Hematopoietic multipotent progenitor cell treated with erythropoietin and hydrocortisone succinate and interleukin-3 and kit ligand, for 17 days (in vitro differentiated cells): ENCODE results near the gene FCER1G.
"Not testable (repeated sequence)": the region's sequence is repeated elsewhere in the genome, so short reads cannot be mapped to it uniquely, and the experiment has no call there.

Source experiments
- DNase-seq: peaks from one replicate; pipeline ENCODE4 v3.0.0-alpha.2; 2015; ENCODE audit warnings: low spot score

Gene FCER1G

DNA sequence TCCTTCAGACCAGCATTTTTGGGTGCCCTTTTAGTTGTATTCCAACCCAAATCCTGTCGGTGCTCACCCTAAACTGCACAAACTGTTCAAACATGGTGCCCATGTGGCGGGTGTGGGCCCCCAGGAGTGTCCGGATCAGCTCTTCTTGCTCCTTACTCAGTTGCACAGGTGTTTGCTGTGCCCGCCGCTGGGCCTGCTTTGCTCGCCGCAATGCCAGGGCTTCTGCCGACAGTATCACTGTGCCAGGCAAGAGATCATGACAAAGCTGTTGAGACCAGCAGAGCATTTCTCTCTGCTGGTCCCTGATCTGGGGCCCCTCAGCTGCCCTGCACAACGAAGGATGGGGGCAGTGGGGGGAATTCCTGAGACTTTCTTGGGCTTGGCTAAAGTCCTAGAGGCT is 18.0 kb downstream of the FCER1G start:
- no peak for DNase-seq

- no peak for DNase-seq
Measured at GRCh38 chr1:161235957-161236775, 21.1 kb downstream of the FCER1G start.

DNA sequence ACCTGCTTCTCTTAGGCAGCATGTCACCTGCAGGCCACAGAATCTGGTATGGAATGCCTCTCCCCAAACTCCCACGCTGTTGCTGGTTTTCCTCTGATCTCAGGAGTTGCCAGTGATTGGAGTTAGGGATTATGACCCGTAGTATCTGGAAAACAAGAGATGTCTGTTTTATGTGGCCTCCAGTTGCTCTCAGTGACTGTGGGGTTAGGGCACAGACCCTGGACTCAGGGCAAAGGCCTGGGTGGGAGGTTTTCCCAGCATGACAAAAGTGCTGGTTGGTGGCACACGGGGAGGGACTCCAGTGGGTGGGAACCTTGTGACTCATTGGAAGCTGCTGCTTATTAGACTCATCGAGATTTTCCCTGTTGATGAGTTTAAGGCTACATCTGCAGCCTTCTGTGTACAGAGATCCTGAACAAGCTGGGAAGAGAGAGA is 23.0 kb downstream of the FCER1G start, which contains the start of gene NR1I3:
NR1I3 (minus strand) TSS at position 165 of the 435 bp plus-strand sequence. CDS start 1,638 bp downstream, outside the sequence.
- DNase-seq = no peak

DNA sequence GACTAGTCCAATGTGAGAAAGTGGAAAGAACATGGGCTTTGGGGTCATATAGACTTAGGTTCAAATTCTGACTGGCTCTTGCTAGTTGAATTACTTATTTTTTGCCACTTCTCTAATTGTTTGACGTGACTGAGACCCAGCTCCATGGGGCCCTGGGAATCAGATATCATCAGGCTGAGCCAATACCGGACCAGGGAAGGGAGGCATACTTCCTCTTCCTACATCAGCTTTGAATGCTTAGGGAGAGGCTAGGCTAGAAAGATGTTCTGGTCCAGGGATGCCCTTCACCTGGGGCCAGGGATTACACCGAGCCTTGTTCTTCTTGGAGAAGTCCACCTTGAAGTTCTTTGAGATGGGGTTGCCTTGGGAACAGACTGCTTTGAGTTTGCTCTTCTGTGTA is 26.6 kb downstream of the FCER1G start:
- no peak for DNase-seq

GRCh38 chr1:161242313-161242712 is 27.2 kb downstream of the FCER1G start:
- DNase-seq = no peak

DNA sequence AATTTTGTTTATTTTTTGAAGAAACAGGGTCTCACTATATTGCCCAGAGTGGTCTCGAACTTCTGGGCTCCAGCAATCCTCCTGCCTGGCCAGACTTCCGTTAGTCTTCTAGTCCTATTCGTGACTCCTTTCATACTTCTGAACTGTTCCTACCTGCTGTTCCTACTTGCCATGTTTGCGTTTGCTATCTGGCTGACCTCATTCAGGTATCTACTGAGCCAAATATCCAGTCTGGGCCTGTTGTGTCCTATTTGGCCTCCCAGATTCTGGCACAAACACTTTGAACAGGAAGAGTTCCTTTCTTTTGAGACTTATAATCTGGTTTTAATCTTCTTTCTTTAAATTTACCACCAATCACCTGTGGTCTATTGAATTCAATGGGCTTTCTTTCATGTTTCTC is 29.8 kb downstream of the FCER1G start:
- no peak for DNase-seq

DNA sequence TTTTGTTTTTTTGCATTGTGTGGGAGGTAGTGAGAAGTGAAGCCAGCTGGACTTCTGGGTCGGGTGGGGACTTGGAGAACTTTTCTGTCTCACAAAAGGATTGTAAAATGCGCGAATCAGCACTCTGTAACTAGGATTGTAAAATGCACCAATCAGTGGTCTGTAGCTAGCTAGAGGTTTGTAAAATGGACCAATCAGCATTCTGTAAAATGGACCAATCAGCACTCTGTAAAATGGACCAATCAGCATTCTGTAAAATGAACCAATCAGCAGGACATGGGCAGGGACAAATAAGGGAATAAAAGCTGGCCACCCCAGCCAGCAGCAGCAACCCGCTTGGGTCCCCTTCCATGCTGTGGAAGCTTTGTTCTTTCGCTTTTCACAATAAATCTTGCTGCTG is 35.0 kb downstream of the FCER1G start:
- DNase-seq = not testable (repeated sequence)

DNA sequence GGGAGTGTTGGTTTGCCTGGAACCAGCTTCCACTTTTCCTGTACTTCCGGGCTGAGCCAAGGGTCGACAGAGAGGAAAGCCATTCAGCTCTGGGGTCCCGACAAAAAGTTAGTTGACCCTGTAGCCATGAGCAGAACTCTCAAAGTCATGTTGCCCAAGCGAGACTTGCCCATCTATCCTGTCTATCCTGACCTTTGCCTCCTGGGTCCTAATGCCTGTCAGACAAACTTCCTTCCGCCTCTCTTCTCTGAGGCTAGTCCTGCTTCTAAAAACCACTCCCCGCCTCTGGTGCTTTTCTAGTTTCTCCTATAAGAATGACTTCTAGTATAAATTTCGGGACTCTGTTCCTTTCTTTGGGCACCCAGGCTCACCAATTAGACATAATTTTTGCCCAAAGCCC is 35.7 kb downstream of the FCER1G start:
- no peak for DNase-seq

GRCh38 chr1:161251579-161251978 is 36.5 kb downstream of the FCER1G start:
- no peak for DNase-seq

DNA sequence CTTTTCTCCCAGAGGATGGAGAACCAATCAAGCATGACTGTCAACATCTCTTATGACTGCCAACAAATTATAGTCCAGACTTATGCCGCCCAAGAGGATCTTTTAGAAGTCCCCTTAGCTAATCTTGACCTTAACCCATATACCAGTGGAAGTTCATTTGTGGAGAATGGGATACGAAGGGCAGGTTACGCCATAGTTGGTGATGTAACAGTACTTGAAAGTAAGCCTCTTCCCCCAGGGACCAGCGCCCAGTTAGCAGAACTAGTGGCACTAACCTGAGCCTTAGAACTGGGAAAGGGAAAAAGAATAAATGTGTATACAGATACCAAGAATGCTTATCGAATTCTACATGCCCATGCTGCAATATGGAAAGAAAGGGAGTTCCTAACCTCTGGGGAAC is 40.2 kb downstream of the FCER1G start:
- DNase-seq = not testable (repeated sequence)

GRCh38 chr1:161255955-161256520 is 40.9 kb downstream of the FCER1G start:
- DNase-seq = not testable (repeated sequence)

DNA sequence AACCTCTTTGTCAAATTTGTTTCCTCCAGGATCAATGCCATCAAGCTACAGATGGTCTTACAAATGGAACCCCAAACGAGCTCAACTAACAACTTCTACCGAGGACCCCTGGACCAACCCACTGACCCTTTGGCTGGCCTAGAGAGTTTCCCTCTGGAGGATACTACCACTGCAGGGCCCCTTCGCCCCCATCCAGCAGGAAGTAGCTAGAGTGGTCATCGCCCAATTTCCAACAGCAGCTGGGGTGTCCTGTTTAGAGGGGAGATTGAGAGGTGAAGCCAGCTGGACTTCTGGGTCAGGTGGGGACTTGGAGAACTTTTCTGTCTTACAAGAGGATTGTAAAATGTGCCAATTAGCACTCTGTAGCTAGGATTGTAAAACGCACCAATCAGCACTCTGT is 42.0 kb downstream of the FCER1G start:
- DNase-seq = not testable (repeated sequence)

DNA sequence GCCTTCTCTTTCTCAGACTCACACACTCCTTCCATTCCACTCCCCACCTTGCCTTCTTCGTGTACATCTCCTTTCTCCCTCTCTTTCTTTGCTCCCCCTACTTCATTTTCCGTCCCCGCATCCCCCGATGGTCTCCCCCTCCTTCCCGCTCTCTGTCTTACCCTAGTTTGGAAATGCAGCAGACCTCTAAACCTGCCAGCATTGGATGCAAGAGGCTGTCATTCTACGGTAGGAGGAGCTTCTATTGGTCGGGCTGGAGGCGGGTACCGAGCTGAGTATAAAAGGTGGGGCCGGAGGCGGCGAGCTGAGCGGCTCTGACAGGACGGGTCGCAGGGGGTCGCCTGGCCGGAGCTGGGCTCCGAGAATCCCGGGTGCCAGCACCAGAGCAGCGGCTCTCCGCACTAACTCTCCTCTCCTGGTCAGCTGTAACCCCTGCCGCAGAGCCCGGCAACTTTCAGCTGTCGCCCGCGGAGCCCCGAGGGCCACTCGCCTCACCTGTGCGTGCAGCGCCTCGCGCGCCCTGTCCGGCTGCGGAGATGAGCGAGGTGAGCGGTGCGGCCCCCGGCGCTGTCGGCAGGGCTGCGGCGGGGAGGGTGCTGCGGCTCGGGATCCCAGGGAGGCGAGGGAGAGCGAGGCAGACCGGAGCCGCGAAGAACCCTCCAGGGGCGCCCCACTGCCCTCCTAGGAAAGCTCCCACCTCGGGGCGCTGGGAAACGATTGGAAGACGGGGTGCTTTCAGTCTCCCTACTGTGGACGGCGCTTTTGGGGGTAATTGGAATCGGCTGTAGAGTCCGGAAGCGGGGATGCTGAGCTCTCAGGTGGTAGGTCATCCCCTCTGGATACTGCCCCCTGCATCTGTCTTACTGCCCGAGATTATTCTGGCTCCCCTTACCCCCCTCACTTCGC is 43.6 kb downstream of the FCER1G start, which contains the start of gene PCP4L1:
PCP4L1 (plus strand) TSS at position 307 of the 906 bp plus-strand sequence; CDS start at position 537, 230 bp downstream.
- DNase-seq = no peak

DNA sequence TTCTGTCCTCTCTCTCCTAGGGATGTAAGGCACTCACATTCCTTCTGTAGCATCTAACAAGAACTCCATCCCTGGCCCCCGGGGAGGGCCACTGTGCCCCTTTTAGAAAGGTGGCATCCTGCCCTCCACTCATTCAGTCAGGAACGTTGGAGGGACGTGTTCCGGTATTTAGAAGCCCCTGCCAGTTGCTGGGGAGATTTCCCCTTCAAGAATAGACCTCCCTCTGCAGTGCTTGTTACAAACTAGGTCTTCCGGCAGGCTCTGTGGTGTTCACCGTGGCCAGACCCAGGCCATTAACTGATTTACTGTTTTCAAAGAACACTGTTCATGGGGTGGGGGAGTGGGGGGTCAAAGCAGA is 44.2 kb downstream of the FCER1G start:
- no peak for DNase-seq

DNA sequence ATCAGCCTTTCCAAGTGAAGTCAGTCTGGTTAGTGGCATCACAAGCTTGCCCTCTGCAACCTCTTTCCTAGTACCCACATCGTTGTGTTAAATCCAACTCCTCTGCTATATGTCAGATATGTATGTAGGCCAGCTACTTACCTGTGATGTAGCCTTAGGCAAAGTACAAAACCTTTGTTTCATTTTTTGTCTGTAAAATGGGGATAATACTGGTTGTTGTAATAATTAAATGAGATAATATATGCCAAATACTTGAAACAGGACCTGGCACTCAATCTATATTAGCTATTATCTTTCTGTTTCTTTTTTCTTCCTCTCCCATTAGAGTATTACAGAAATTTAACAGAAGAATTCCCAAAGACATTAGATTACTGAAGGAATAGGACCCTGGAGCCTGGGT is 44.7 kb downstream of the FCER1G start:
- DNase-seq = no peak

DNA sequence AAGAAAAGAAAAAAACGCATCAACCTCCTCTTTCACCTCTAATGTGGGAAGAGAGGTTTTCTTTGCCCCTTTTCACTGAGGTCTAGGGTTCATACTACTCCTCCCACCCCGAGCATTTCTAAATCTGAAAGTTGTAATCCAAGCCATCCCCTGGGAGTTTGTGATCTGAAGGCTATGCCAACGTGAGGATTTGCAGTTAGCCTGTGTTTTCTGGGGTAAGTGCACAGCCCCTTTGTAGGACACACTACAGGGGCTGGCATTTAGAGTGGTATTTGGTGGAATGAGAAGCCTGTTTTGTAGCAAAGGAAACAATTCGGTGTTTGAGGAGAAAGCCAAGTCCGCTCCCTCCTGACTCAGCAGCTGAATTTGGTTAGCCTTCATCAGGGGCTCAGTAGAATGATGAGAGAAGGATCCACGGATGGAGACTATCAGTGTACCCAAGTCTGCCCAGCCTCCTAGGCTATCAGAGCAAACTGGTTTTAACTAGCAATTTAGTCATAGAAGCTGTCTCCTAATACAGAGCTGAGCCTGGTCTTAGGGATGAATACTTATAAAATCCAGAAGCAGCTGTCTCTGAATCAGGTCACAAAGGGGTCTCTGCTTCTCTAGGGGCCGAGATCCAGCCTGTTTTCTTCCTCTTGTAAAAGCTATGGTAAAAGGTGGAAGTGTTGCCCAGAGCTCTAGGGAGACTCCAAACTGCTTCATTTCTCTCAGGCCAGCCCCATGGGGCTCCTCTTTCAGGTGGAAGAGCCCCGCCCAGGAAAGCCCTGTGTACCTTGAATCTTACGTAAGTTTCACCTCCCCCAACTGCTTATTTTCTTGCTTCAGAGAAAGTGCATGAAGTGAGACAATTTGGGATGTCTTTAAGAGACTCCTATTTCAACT is 45.5 kb downstream of the FCER1G start:
- DNase-seq = no peak

- DNase-seq = no peak
Measured at GRCh38 chr1:161261261-161262235, 46.5 kb downstream of the FCER1G start.

GRCh38 chr1:161265305-161265704 is 50.2 kb downstream of the FCER1G start:
- DNase-seq = no peak

DNA sequence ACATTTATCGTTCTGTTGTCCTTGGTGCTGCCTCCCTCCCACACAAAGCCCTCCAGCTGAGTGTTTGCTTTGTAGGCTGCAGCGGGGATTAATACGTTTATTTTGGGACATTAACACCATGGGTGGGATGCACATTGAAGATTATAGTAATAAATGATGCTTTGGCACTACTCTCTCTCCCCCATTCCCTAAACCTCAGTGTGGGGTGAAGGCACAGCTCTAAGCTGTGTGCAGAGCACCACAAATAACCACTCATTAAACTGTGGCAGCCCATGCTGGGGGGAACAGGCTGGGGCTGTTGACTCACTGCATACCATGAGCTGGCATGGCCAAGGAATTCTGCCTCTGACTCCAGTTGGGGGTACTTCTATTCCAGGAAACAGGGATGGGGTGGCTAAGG is 51.1 kb downstream of the FCER1G start:
- no peak for DNase-seq

DNA sequence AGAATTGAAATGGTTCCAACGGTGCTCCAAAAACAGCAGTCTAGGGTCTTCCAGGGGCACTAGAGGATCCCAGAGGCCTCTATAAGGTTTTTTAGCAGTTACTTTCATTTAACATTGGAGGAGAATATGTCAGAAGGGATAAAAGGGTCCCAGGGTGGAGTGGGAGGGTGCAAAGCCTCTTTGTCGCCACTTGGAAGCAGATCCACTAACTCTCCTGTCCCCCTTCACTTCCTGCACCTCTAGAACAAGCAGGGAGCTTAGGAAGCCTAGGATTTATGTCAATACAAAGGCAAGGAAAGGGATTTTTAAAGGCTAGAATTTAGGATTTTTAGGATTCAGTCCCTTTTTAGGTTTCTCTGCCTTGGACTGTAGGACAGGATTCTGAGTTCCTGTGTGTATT is 51.7 kb downstream of the FCER1G start:
- no peak for DNase-seq
